ENCODE measurements around the gene MBOAT7. TPM values are rescaled to one million over a fixed set of nuclear protein-coding genes. Genes with fewer than 3 reads are reported as not detected.
"Not testable (repeated sequence)": the region's sequence is repeated elsewhere in the genome, so short reads cannot be mapped to it uniquely, and the experiment has no call there.

Gene MBOAT7
- total RNA-seq, 2 experiments from 2014 or later: 119 to 120 TPM

DNA sequence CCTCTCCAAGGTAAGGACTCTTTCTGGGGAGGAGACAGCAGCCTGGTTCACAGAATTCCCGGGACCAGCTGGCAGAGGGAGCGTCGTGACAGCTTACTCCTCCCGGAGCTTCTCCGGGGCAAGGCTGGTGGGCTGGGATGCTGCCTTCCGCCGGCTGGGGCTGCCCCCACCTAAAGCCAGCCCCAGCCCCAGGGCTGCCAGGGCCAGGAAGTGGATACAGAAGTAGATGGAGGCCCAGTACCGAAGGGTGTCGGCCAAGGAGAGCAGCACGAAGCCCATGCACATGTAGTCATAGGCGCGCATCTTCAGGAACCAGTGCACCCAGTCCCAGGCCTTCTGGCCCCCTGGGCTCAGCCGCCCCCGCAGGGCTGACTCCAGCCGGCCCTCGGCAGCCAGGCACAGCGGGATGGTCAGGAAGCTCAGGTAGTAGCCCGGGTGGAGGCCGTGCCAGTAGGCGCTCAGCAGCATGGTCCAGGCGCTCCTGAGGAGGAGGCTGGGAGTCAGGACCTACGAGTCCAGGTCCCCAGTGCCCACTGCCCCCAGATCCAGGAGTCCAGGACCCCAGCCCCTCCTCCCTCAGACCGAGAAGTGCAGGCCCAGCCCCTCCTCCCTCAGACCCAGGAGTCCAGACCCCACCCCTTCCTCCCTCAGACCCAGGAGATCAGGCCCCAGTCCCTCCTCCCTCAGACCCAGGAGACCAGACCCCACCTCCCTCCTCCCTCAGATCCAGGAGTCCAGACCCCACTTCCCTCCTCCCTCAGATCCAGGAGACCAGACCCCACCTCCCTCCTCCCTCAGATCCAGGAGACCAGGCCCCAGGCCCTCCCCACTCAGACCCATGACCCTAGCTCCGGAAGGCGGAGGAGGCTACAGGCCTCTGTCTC lies 15.2 kb downstream of the MBOAT7 start:
- POLR2A ChIA-PET: interaction anchor here (1.0 to 1.2 kb wide), 2 partner anchors 17 to 36 kb away, joined by 6 read pairs; partner anchors contain the start of gene TSEN34
- CTCF ChIA-PET: interaction anchor here (1.4 kb wide), 1 partner anchor 15 kb away, joined by 5 read pairs; the partner anchor contains the start of gene MBOAT7

DNA sequence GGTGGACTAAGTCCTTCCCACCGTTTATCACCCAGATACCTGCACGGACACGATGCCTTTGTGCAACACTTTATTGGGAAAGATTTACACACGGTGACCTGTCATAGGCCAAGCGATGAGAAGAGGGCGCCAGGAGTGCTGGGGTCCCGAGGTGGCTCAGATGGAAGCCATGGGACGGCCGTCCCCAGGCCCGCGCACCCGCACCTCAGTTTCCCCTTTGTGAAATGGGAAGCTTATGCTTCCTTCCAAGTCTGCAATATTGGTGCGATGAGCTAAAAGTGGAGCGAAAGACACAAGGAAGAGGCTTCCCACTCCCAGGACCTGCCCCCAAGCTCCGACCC lies 16.1 kb downstream of the MBOAT7 start:
- POLR2A ChIA-PET: interaction anchor here (0.6 to 1.2 kb wide), 3 partner anchors 18 to 37 kb away, joined by 3 to 6 read pairs (median 6); partner anchors contain the start of gene TSEN34
- CTCF ChIA-PET: interaction anchor here (1.4 kb wide), 1 partner anchor 16 kb away, joined by 5 read pairs; the partner anchor contains the start of gene MBOAT7

DNA sequence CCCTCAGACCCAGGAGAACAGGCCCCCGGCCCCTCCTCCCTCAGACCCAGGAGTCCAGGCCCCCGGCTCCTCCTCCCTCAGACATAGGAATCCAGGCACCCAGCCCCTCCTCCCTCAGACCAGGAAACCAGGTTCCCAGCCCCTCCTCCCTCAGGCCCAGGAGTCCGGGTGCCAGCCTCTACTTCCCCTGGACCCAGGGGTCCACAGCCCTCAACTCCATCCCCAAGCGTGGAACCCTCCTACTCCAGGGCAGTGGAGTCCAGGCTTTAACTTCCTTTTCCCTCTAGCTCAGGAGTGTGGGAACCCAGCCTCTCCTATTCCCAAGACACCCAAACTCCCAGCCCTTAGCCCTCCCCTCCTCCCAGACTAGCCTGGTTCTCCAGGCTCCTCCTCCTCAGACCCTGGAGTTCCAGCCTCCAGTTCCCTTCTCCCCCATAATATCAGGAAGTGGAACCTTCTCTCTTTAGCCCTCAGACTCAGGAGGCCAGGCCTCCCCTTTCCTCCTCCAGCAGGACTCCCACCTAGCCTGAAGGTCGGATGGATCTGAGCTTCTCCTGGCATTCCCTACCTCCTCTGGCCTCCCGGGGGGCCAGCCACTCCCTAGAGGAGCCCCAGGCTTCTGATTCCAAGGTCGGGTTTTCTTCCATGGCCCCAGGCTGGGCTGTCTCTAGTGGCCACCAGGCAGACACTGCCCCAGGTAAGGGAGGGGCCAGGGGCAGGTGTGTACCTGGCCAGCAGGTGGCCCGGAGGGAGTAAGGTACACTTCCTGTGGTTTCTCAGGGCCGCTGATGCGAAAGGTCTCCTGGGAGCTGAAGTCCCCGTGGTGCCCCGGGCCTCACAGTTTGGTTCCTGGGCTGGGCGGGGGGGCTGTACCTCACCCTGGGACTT lies 16.7 kb downstream of the MBOAT7 start, which contains the start of gene TMC4:
TMC4 (minus strand) TSS at position 690 of the 888 bp plus-strand sequence; CDS start at position 647, 43 bp downstream.
- ChIA-PET POLR2A (interaction anchor here (0.6 to 1.2 kb wide), 3 partner anchors 18 to 38 kb away, joined by 3 to 6 read pairs (median 6); partner anchors contain the start of gene TSEN34), CTCF (interaction anchor here (0.6 to 1.4 kb wide), 2 partner anchors 12 to 16 kb away, joined by 5 to 6 read pairs; partner anchors contain the start of gene MBOAT7)

DNA sequence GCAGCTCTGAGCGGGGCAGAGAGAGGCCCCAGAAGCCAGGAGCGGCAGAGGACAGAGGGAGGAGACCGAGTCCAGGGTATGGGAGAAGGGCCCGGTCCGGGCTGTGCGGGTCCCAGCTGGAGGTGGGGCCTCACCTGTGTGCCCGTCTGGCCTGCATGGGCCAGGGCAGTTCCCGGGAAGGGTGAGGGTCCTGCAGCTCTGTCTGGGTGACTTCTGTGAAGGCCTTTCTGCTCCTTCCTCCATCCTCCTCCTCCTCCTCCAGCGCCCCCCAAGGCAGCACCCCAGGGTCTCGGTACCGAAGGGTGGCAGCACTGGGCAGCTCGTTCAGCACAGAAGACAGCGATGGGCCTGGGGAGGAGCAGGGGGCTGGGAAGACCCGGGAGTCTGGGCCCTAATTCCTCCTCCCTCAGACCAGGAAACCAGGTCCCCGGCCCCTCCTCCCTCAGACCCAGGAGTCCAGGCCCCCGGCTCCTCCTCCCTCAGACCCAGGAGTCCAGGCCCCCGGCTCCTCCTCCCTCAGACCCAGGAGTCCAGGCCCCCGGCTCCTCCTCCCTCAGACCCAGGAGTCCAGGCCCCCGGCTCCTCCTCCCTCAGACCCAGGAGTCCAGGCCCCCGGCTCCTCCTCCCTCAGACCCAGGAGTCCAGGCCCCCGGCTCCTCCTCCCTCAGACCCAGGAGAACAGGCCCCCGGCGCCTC lies 17.5 kb downstream of the MBOAT7 start:
- POLR2A ChIA-PET: not testable (repeated sequence)
- CTCF ChIA-PET: interaction anchor here (1.2 kb wide), 1 partner anchor 59 kb away, joined by 3 read pairs; no protein-coding TSS in a partner anchor

DNA sequence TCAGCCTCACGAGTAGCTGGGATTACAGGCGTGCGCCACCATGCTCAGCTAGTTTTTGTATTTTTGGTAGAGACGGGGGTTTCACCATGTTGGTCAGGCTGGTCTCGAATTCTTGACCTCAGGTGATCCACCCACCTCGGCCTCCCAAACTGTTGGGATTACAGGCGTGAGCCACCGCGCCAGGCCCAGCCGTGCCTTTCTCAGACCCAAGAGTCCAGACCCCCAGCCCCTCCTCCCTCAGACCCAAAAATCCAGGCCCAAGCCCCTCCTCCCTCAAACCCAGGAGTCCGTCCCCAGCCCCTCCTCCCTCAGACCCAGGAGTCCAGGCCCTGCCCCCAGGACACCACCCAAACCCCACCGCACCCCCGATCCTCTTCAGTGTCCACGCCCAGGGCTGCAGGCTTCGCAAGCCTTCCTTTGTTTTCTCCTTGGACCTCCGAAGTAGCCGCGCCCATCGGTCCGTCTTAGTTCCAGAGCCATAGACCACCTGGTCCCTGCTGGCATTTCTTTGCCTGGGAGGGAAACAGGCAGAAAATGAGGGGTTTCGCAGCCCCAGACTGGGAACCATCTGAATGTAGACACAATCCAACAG lies 20.1 kb downstream of the MBOAT7 start:
- ChIA-PET POLR2A (no interaction called here), CTCF (interaction anchor here (0.7 to 2.0 kb wide), 3 partner anchors 19 to 97 kb away, joined by 3 to 6 read pairs (median 4); no protein-coding TSS in a partner anchor)

DNA sequence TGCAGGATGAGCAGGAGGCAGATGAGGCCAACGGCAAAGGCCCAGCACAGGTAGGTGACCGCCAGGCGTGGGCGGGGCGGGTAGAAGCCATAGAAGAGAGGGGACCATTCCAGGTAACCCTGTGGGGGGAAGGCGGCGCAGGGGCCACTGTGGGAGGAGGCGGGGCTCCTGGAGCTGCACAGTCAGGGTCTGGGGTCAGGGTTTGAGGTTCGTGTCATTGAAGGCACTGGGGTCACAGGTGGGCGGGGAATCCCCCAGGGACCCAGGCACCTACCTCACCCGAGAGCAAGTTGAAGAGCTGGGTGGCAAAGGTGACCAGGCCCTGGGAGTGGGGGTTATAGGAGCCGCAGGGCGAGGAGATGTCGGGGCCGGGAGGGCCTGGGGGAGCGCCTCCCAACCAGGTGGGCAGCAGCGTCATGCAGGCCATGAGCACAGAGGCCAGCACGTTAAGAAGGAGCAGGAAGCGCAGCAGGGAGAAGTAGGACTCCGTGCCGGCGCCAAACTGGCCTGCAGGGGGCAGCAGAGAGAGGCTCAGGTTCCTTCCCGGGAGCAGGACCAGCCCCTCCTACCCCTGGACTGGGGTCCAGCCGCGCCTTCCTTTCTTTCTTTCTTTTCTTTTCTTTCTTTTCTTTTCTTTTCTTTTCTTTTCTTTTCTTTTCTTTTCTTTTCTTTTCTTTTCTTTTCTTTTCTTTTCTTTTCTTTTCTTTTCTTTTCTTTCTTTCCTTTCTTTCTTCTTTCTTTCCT lies 21.0 kb downstream of the MBOAT7 start:
- POLR2A ChIA-PET: no interaction called here
- CTCF ChIA-PET: interaction anchor here (0.7 to 2.0 kb wide), 7 partner anchors 15 to 98 kb away, joined by 3 to 5 read pairs (median 3); partner anchors contain the start of genes CNOT3 and MBOAT7

DNA sequence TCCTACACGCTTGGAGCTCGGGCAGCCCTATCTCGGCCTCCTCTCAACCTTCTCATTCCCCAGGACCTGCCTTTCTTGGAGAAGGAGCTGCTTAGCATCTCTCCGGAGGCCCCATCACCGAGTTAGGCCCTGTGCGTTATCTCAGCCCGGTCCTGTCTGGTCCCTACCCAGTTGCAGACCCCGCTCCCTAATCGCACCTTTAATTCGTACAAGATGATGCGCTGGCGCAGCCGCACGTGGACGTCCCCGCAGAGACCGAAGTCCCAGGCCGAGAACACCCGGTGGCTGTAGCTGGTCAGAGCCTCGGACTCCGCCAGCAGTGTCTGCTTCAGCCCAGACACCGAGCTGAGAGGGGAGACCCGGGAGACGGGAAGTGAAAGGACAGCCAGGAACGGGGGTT lies 24.2 kb downstream of the MBOAT7 start:
- POLR2A ChIA-PET: no interaction called here
- CTCF ChIA-PET: interaction anchor here (0.7 to 1.2 kb wide), 2 partner anchors 28 to 115 kb away, joined by 3 read pairs; partner anchors contain the start of gene CNOT3

DNA sequence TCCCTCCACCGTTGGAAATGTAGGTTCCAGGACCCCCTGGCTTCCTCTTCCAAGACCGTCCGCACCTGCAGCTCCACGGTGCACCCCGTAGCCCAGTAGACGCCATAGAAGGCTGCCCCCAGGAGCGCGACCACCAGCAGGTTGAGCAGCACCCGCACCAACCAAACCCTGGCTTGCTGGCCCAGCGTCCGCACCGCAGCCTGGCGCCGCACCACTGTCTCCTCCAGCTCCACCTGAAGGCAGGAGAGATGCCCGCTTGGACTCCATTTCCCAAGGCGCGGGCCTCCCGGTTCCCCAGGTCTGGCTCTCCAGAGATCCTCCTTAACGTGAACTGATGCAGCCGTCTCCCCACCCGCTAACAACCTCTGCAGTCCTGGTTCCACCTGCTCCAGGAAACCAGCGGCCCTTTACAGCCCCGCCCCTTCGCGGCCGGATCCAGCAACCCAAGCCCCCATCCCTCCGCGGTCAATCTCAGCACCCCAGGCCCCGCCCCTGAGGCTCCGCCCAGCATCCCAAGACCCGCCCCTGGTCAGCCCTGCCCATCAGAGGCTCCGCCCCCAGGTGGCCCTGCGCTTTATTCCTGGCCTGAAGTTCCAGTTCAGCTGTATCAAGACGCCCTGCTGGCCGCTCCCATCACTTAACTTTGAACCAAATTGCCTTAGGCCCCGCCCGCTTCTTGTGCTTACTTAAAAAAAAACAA lies 24.9 kb downstream of the MBOAT7 start:
- POLR2A ChIA-PET: no interaction called here

DNA sequence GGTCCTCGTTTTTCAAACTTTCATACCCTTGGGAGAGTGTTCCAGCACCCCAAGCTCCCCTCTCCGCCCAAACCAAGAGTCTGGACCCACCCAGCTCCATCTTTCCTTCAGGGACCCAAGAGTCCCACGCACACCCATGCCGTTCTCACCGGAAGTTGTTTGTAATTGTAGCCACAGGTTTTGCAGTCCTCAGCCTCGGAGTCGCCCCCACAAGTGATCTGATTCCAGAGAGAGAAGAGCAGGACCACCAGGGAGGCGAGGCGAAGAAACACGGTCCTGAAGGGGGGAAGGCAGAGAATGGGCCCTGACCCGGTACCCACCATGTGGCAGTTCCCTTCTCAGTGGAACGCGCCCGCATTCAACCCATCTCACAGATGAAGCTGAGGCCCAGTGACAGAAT lies 26.5 kb downstream of the MBOAT7 start:
- CTCF ChIA-PET: no interaction called here
- POLR2A ChIA-PET: no interaction called here

More for the DNA sequence above, 24.9 kb downstream of the MBOAT7 start:
- CTCF ChIA-PET: interaction anchor here (0.7 to 1.2 kb wide), 2 partner anchors 27 to 116 kb away, joined by 3 read pairs; partner anchors contain the start of gene CNOT3

DNA sequence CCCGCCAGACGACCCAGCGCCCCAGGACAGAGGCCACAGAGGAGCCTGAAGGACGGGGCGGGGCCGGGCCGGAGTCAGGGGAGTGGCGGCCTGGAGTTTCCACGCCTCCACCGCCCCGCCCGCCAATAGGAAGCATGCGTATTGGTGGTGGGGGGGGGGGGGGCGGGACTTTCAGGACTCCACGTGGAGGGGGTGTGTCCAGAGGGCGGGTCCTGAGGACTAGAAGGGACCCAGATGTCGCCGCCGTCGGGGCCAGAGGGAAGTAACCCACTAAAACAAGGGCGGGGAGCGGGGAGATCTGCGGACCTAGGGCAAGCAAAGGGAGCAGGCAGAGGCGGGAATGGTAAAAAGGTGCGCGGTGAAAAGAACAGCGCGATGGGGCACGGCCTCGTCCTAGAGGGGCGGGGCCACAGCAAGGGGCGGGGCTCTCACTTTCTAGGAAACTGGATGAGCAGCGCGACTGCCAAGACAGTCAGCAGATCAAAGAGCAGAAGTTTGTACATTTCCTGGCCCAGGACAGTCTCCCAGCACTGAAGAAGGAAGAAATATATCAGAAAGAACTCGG lies 27.1 kb downstream of the MBOAT7 start:
- CTCF ChIA-PET: no interaction called here
- POLR2A ChIA-PET: no interaction called here

DNA sequence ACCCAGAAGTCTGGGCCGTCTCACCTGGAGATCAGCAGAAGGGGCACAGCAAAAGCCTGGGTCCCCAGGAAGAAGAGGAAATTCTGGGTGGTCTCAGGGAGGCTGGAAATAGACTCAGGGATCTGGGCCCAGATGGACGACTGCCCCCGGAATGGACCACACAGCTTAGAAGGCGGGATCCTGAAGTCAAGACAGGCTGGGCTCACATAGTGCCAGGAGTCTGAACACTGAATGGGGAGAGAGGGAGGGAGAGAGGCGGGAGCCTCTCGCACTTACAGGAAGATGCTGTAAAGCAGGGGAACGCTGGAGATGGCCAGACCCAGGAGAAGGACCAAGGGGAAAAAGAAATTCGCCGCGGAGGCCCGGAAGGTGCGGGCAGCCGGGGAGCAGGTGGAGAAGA lies 28.5 kb downstream of the MBOAT7 start:
- POLR2A ChIA-PET: interaction anchor here (2.7 kb wide), 1 partner anchor 23 kb away, joined by 14 read pairs; the partner anchor contains the start of gene CNOT3
- CTCF ChIA-PET: interaction anchor here (0.7 kb wide), 1 partner anchor 72 kb away, joined by 3 read pairs; no protein-coding TSS in a partner anchor

DNA sequence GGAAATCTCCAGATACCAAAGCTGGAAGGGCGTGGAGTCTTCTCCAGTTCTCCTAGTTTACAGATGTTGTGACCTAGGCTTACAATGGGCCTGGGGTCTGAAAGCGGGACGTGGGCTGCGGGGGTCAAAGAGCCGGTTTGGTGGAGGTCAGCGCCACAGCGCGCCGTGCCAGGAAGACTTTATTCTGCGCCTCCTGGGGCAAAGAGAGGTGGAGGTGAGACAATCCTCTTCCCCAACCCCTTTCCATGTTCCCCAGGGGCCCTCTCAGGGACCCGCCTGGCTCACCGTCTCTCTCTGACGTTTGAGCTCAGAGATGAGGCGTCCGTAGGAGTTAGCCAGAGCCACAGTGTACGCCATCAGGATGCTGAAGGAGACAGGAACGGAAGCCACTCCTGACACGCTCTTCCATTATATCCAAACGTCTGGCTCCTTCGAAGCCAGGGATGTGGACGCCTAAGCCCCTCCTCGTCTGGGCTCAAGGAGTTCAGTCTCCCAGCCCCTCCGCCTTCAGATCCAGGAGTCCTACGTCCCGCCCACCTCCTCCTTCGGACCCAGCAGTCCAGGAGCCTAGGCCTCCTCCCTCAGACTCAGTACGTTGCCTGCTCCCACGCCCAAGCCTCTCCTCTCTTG lies 29.1 kb downstream of the MBOAT7 start:
- ChIA-PET POLR2A (interaction anchor here (0.5 to 2.7 kb wide), 3 partner anchors 23 to 604 kb away, joined by 3 to 14 read pairs (median 4); partner anchors contain the start of genes CNOT3 and MBOAT7), CTCF (interaction anchor here (1.4 to 2.5 kb wide), 3 partner anchors 23 to 45 kb away, joined by 5 to 9 read pairs (median 7); partner anchors contain the start of genes CNOT3, MBOAT7, PRPF31 and TFPT)

DNA sequence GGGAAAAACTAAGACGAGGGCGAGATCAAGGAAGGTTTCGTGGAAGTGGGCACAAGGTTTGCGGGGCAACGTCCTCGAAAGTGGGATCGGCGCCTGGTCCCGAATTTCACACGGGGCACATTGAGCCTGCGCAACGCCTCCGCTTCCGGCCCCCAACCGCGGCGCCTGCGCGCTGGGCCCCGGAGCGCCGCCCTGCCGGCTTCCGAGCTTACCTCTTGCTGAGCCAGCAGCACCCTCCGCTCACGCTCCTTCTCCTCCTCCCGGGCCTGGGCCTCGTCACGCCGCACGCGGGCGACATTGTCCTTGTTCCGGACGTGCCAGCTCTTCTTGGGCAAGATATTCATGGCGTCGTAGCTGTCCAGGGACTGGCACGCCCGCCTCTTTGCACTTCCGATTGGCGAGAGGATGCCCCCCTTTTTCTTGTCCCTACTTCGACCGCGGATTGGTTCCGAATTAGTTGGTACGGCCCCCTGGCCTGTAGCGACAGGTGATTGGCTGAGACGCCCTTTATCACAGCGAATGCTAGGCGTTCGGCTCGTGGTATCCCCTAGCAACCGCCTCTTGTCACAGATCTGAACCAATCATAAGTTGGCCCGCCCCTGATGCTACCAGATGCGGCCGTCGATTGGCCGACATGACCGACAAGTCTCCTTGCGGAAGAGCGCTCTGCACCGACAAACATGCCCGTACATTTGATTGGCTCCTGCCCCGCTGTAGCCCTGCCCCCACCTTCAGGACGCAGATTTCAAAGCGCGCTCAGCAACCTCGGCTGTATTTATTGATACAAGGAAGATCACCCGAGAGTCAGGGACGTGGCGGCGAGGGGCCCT lies 29.8 kb downstream of the MBOAT7 start, which contains the start of gene LENG1:
LENG1 (minus strand) TSS at position 370 of the 830 bp plus-strand sequence; CDS start at position 344, 26 bp downstream.
- POLR2A ChIA-PET: interaction anchor here (0.5 to 2.7 kb wide), 7 partner anchors 15 to 603 kb away, joined by 3 to 14 read pairs (median 4); partner anchors contain the start of genes CNOT3, MBOAT7 and RPS9
- CTCF ChIA-PET: interaction anchor here (1.0 to 2.5 kb wide), 5 partner anchors 9 to 44 kb away, joined by 3 to 9 read pairs (median 5); partner anchors contain the start of genes CNOT3, MBOAT7, PRPF31 and TFPT

DNA sequence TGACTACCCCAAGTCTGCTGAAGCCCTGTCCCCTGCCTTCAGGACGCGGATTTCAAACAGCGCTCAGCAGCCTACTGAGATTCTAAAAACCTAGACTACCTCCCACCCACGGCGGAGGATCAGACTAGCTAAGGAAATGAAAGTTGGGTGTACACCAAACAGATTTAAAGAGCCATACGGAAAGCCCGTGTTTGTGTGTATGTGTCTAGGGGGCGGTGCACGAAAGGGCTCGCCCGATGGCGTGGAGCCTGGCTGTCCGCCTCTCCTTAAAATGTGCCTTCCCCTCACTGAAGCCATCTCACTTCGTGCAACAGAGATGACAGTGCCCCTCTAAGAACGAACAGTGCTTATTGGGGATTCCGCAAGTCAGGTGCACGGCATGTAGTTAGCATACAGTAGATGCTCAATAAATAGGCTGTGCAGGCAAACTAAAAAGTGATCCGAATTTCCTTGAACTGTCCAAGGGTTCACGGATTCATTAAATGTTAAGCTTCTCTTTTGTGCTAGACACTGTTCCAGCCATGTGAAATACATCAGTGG lies 30.5 kb downstream of the MBOAT7 start:
- ChIA-PET POLR2A (interaction anchor here (0.9 to 2.7 kb wide), 7 partner anchors 14 to 48 kb away, joined by 3 to 14 read pairs (median 4); partner anchors contain the start of genes CNOT3, MBOAT7 and RPS9), CTCF (interaction anchor here (0.6 to 2.5 kb wide), 6 partner anchors 8 to 71 kb away, joined by 3 to 9 read pairs (median 4); partner anchors contain the start of genes CNOT3, MBOAT7, PRPF31 and TFPT)

All from activated CD8-positive, alpha-beta memory T cell treated with anti-CD3 and anti-CD28 coated beads for 36 hours (primary cell).